Central memory CD4-positive, alpha-beta T cell (primary cell): Measurements from ENCODE around the gene RAPGEF3.

Experiments used
- DNase-seq: peaks from one replicate; pipeline ENCODE4 v3.0.0; 2022

The RAPGEF3 gene

DNA sequence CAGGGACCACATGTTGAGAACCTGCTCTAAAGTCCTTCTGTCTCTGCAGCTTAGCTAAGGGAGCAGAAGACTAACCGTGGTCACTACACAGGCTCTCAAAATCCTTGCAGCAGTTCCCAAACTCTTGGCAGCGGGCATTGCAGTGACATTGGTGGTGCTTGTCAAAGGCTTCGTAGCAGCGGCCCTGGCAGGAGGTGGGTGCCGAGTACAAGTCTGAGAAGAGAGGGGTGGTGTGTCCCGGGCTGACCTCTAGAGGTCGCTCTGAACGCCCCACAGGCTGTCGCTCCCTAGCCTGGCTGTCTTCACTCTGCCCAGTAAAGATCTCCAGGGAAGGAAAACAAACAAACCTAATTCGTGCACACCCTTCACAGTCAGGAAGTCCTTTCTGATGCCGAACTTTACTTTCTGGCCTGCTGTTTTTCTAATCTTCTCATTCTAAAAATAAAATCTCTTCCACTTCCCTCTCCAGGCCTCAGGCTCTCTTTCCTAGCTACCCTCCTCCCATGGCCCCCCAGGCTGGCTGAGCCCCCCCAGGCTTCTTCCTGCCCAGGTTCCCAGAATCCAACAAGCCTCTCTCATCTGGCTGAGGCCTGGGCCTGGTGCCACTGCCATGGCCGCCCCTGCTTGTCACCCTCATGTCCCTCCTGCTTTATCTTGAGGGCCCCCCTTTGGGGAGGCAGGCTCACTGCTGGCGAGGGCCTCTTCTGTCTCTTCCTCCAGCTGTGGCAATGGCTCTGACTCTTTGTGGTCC, 41.1 kb downstream of the RAPGEF3 start:
- DNase-seq: peak; percentile 55

DNA sequence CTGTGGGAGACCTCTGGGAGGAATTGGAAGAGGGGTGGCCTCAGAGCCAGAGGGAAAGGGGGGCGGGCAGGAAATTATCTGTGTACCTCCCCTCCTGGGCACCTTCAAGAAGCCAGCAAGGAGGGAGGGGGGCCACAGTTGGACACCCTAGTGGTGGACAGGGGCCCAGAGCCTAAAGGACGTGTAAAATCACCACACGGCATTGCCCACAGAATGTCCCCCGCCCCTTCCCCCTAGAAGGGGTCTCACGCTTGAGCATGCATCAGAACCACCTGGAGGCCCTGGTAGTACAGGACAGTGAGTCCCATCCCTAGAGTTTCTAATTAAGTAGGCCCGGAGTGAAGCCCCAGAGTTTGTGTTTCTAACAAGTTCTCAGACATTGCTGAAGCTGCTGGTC, 41.6 kb downstream of the RAPGEF3 start:
- no peak for DNase-seq

DNA sequence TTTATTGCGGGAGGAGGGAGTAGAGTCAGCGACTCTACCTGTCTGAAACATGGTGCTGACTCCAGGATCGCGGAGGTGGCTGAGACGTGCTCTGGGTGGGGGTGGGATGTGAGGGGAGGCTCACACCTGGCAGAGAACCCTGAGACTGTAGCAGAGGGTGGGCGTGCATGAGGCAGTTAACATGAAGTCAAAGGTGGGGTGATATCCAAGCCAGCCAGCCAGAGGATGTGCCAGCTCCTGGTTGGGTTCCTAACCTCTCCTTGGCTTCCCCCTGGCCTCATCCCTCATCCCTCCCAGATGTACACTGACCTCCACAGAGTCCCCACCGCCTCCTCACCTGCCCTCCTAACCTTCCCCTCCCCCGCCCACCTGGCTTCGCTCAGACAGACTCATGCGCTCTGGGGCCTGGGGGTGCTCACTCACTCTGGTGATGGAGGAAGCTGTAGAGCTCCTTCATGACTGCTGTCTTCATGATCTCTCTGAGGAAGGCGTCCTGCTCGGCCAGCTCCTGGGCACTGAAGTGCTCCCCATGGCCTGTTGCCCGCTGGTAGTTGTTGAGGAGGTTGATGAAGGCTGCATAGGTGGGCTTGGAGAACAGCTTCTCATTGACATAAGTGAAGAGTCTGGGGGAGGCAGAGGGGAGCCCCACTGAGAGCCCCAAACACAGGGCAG, 42.7 kb downstream of the RAPGEF3 start:
- no peak for DNase-seq

DNA sequence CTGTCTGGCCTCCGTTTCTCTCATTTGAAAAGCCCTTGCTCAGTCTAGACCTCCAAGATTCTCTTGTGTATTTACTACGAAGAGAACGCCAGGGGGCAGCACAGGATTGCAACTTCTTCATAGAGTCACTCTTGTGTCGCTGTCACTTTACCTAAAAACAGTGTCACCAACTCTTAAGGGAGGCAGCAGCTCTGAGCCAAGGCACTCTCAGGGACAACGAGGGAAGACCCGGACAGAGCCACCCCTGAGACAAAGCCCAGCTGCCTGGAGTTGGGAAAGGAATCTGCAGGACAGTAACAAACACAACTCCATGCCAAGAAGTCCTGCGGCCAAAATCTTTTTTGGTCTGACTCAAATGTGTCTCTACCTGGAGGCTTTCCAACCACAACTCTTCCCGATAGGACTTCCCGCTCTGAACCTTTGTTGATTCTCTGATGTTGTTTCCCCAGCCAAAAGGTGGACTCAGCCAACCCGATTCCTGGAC, 43.2 kb downstream of the RAPGEF3 start:
- peak; percentile 74 for DNase-seq

DNA sequence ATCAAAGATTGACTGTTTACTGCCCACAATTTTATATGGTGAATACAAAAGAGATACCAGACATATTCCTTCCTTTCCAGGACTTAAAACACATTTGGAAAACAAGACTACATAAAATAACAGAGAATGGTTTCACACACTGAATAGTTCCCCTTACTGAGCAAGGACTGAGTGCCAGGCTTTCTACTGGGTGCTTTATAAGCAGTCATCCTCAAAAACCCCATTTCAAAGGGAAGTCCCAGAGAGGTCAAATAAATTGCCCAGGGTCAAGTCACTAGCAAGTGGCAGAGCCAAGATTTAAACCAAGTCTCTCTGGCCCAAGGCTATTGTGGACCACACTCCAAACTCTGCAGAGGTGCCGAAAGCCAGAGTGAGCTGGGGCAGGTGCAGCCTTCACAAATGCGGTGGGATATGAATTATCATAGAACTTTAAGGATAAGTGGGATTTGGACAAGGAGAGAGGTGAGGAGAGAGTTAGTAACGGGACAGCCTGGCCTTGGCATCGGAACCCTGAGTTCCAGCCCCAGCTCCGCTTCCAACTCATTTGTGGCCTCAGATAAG, 43.8 kb downstream of the RAPGEF3 start:
- no peak for DNase-seq

DNA sequence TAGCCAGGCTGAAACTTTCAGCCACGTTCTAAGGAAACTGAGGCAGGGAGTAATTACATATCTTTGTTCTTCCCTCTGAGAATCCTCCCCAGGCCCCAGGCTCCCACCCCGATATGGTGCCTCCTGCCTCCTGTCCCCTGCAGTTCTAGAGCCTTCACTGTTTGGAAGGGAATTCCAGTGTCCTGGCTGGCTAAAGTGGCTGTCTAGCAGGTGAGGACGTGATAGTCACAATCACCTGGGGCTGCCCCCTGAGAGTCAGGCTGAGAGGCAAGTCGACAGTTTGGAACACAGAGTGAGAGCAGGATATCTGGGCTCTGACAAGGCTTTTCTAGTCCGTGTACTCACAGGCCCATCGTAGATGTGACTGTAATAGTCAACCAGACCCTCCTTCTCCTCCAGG, 46.5 kb downstream of the RAPGEF3 start:
- no peak for DNase-seq

DNA sequence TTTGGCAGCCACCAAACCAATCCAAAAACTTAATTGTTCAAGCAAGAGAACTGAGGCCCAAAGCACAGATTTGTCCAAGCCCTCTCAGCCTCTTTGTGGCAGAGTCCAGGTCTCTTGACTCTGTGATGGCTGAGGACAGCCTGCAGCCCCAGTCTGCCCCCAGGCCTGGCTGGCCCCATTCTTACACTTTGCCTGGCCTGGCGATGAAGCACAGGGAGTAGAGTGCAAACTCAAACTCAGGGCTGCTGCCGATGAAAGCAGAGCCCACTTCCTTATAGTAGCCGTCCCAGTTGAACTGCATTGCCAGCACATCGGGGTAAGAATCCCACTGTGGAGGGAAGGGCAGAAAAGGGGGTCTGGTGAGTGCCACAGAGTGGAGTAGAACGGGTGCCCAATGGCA, 47.2 kb downstream of the RAPGEF3 start:
- no peak for DNase-seq

DNA sequence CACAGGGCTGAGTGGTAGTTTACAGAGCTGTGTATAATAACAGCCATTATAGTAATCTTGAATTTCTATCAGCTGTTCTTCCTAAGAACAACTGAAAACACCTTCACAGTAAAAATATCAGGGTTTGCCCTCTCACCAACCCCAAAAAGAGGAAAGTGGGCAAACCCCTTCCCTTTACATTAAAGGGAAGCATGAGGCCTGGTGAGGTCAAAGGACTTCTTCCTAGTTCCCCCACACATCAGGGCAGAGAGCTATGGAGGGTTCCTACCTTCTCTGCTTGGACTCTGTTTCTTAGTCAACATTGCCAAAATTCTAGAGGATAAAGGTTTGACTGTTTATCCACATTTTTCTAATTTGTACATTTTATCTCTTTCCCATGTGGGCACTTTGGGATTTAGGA, 48.4 kb downstream of the RAPGEF3 start:
- DNase-seq: no peak

DNA sequence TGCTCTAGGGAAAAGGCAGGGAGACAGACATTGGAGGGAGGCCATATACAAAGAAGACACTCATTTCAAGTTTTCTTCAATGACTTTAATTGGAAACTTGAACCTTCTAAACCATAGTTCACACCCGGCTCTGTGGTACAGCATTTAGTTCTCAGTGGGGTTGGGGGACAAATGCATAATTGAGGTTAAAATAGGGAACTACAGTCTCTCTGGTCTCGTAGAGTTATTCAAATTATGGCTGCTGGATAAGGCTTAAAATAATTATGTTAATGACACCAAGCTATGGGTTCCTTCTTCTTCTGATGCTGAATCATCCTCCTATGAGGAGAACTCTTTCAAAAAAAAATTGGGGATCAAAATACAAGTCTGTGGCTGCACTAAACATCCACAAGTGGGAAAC, 49.0 kb downstream of the RAPGEF3 start:
- no peak for DNase-seq

DNA sequence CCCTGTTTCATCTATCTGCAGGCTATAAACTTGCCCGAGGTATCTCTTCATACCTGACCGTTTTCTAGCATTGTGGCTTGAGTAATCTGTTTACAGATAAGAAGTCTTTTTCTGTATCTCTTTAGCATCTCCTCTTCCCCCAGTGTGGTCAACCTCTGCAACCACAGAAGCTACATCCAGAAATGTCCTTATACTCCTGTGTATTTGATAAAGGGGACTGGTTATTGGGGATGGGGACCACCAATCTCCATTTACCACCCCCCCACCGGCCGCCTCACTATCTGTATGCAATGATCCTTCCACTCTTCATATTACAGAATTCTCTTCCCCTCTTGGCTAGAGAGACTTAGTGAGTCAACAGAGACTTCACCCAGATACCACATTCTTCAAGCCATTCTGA, 49.4 kb downstream of the RAPGEF3 start:
- DNase-seq: no peak

DNA sequence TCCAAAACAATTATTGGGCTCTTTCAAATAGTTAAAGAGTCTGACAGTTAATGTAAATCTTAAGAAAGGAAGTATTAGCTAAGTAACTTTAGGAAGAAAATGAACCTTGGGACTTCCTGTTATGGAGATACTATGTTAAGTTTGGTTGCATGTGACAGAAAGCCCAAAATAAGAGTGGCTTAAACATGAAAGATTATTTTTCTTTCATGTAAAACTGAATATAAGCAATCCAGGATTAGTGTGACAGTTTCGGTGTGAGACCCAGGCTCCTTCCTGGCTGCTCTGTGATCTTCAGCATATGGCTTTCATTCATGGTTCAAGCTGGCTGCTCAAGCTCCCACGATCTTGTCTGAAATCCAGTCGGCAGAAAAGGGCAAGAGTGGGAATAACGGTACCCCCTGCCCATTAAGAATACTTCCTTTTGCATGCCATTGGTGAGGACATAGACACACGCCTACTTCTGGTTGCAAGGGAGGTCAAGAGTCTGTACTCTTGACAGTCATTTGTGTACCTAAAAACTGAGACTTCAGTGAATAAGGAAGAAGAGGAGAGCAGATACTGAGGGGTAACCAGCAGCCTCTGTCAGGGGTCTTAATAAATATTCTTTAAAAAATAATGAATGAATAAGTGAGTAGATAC, 50.7 kb downstream of the RAPGEF3 start:
- no peak for DNase-seq

DNA sequence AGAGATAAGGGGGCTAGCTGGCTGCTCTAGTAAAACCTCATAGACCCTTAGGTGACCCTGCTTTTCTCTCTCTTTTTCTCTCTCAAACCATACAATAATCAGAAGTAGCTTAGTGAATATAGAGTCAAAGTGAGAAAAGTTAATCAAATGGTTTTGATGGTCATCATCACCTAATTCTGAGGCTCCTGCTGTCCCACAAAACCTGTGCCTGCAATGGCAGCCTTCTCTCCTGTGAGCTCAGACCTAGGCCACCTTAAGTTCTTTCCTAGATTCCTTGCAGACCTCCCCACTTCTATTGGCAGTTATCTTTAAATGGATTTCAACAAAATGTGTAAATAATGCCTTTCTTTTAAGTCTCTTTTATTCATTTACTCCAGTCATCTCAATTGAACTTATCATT, 51.3 kb downstream of the RAPGEF3 start:
- no peak for DNase-seq

DNA sequence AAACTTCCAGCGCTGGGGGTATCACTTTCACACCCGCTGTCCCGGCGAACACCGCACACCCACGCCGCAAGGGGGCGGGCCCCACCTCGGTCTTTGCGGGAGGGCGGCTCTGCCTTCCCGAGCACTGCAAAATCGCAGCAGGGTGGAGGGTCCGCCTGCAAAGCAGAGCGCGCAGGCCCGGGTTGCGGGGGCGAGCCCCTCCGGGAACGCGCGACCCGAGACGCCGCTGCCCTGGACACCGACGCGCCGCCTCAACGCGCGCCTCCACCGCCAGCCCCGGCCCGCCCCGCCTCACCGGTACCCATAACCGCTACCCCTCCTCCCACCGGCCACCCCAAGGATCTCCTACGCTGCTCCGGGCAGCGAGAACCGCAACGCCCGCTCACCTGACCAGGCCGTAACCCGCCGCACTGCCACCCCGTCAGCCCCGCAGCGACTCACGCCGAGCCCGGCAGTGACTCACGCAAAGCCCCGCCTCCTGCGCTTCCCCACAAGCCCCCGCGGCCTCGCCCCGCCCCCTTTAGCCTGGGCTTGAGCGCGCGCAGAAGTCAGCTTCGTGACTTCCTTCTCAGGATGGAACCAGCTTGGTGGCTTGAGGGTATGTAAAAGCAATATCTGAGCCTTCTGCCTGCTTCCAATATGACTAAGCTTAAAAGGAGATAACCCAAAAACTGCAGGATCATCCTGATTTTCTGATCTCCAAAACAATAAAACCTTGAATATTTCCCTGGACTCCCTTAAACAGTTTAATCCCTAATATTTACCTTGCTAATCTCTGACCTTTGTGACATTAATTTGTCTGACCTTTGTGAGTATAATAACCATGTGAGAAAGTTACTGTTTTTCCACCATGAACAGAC, 52.9 kb downstream of the RAPGEF3 start, which contains the start of gene RPAP3:
Gene RPAP3 (minus strand): TSS at position 465 of the 860 bp plus-strand sequence. CDS start 3,190 bp downstream, outside the sequence.
- peak; percentile 92 for DNase-seq

DNA sequence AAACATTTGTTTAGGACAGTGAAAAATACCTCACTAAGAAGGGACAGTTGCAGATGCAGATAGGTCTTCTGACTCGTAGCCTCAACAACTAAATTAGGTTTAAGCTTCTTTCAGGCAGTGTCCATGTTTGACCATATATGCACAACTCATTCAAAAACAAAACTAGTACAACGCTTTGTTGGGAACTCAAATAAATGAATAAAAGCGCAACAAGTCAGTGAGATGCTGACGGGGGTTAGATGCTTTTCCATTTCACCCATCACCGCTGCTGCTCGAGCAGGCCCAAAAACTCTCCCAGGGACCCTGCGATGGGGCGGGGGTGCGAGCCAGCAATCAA, 53.5 kb downstream of the RAPGEF3 start:
- DNase-seq: no peak

DNA sequence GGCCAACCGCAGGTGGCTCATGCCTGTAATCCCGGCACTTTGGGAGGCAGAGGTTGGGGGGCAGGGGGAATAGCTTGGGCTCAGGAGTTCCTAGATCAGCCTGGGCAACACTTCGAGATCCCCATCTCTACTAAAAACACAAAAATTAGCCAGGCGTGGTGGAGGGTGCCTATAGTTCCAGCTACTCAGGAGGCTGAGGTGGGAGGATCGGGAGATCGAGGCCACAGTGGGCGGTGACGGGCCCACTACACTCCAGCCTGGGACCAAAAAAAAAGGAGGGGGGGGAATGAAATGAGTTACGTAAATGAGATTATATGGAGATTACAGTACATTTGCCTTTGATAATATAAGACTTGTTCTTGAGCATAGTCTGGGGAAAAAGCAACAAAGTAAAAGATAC, 54.0 kb downstream of the RAPGEF3 start:
- DNase-seq: no peak

DNA sequence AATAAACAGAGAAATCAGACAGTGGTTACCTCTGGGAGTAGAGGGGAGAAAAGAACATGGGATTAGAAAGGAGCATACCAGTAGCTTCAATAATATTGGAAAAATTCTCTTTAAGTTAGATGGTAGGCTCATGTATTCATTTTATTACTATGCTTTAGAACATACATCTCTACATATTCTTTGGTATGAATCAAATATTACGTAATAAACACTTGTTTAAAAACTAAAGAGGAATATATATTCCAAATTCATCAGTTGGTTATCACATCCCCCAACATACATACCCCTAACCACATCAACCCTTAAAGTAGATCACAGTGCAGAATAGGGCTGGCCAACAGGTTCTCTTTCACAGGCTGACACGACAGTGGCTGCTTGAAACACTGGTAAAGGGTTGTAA, 58.4 kb downstream of the RAPGEF3 start:
- no peak for DNase-seq

DNA sequence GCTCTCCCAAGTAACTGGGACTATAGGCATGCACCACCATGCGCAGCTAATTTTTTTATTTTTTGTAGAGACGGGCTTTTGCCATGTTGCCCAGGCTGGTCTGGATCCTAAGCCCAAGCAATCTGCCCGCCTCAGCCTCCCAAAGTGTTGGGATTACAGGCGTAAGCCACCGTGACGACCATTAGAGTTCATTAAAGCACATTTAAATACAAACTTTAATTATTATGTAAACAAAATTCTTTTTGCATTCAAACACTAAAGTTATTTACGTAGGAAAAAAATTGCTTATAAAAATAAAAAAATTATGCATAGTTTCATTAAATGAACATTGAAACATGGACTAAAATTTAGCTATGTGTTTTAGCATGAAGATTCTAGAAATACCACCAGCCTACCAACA, 60.0 kb downstream of the RAPGEF3 start:
- DNase-seq: no peak

DNA sequence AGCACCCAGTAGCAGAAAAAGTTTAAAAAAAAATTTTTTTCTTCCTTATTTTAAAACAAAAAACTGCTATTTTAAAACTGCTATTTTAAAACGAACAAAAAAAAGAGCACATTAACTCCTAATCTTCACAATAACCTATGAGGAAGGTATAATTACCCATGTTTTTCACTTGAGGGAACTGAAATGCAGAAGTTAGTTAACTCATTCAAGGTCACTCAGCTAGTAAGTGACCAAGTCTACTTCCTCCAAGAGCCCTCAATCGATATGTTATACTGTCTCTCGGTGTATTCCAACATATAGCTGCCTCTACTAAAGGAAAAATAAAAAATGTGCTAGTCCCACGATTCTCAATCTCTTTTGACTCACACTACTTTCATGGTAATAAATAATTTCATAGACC, 60.6 kb downstream of the RAPGEF3 start:
- no peak for DNase-seq

DNA sequence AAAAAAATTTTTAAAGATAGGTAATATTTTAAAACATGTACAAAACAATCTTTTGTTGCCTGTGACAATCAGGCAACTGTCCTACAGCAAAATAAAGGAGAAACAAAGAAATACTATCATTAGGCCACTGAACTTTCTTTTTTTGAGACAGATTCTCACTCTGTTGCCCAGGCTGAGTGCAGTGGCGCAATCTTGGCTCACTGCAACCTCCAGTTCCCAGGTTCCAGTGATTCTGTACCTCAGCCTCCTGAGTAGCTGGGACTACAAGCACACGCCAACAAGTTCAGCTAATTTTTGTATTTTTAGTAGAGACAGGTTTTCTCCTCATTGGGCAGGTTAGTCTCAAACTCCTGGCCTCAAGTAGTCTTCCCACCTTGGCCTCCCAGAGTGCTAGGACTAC, 69.5 kb downstream of the RAPGEF3 start:
- no peak for DNase-seq

DNA sequence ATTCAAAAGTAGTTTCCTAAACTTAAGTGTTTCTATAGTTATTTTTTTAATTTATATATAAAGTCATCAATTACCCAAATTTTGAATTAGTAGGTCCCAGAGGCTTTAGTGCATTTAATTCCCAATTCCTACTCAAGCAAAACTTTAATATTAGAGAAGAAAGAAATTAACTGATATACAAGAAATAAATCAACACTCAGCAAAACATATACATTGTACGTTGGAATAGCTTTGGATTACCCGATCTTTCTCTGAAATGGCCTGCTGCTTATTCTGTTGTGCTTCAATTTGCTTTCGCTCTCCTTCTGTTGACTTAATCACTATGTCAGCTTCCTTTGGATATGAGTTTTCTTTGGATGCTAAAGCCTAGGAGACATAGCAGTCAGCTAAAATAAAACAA, 71.0 kb downstream of the RAPGEF3 start:
- no peak for DNase-seq

DNA sequence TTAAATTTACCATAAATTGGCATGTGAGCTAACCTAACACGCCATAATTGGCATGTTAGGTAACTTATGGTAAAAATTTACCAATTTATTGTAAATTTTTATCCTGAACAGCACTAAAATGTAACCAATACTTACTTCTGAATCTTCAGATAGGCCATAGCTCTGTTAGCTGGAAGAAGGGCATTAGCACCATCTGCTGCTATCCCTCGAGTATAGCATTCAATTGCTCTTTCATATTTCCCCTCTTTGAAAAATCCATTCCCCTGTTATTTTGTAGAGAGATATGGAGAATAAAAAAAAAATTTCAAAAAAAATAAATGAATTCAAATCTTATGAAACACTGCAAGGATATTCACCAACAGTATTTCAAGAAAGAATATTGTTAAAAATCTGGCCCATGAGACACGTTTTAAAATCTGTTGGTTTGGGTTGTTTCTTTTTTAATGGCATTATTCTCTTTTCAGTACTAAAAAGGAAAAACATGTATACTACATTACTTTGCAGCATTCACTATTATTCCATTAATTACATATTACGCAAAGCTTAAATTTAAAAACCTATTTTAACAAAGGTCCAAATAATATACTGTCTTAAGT, 71.9 kb downstream of the RAPGEF3 start:
- DNase-seq: peak; percentile 16
